PC-3 (cell line): ENCODE measurements around the gene ULK4. TPM values are rescaled to one million over a fixed set of nuclear protein-coding genes. Genes with fewer than 3 reads are reported as not detected.

Source experiments
- ATAC-seq: fragments of 200-7000 bp; cut with Tn5 transposase; 2 replicates; pipeline ENCODE4 v1.9.1; 2020; ENCODE audit warnings: mild to moderate bottlenecking, moderate library complexity
- BruUV-seq: library from RNA; stranded (reverse); fragments of 400-500 nt; replicated peaks from 2 replicates; lab custom pipeline; 2021; lab: Mats Ljungman, UMichigan
- CTCF ChIA-PET: fragments of 300-600 bp; sonication (Branson Sonifier 250); formaldehyde crosslinking; loops from one replicate; lab custom pipeline; 2022; ENCODE audit warnings: antibody characterized with exemption; lab: Charles Lee
- POLR2A ChIA-PET: fragments of 300-600 bp; sonication (Branson Sonifier 250); formaldehyde crosslinking; loops from one replicate; lab custom pipeline; 2022; ENCODE audit warnings: antibody characterized with exemption; ENCODE audit not compliant: unreplicated experiment; lab: Charles Lee
- DNase-seq: peaks from one replicate; pipeline ENCODE4 v3.0.0-alpha.2; 2015
- H2AFZ ChIP-seq: fragments of 300-600 bp; sonication (generic); 2 replicates; pipeline ENCODE4 v1.6.0; 2016; ENCODE audit warnings: antibody characterized with exemption, low read length
- H3F3A ChIP-seq: fragments of 300-600 bp; sonication (generic); one replicate; pipeline ENCODE4 v1.6.0; 2017; ENCODE audit warnings: antibody characterized with exemption, low read length, control low read depth, mild to moderate bottlenecking; ENCODE audit not compliant: unreplicated experiment
- H3K27ac ChIP-seq: fragments of 300-600 bp; sonication (generic); 2 replicates; pipeline ENCODE4 v1.5.1; 2016; ENCODE audit warnings: mild to moderate bottlenecking, low read length
- H3K27me3 ChIP-seq: fragments of 300-600 bp; sonication (generic); 2 replicates; pipeline ENCODE4 v1.6.1; 2016; ENCODE audit warnings: low read length, mixed read lengths
- H3K36me3 ChIP-seq: fragments of 300-600 bp; sonication (generic); 2 replicates; pipeline ENCODE4 v1.6.1; 2016; ENCODE audit warnings: low read depth, mixed run types, low read length, mixed read lengths
- H3K4me1 ChIP-seq: fragments of 300-600 bp; sonication (generic); 2 replicates; pipeline ENCODE4 v1.5.1; 2016; ENCODE audit warnings: low read length; ENCODE audit not compliant: insufficient read depth
- H3K4me2 ChIP-seq: fragments of 300-600 bp; sonication (generic); 2 replicates; pipeline ENCODE4 v1.6.0; 2016; ENCODE audit warnings: low read length
- H3K4me3 ChIP-seq: fragments of 300-600 bp; sonication (generic); 2 replicates; pipeline ENCODE4 v1.5.1; 2016; ENCODE audit warnings: mild to moderate bottlenecking, low read length, mixed read lengths
- H3K79me2 ChIP-seq: fragments of 300-600 bp; sonication (generic); 2 replicates; pipeline ENCODE4 v1.6.1; 2017; ENCODE audit warnings: low read length, mixed read lengths
- H3K9ac ChIP-seq: fragments of 300-600 bp; sonication (generic); 2 replicates; pipeline ENCODE4 v1.6.0; 2016; ENCODE audit warnings: mild to moderate bottlenecking, low read length
- H3K9me2 ChIP-seq: fragments of 300-600 bp; sonication (generic); replicated peaks from 2 replicates; pipeline ENCODE4 v1.6.1; 2016; ENCODE audit warnings: mixed run types, low read length, mixed read lengths
- H3K9me3 ChIP-seq: fragments of 300-600 bp; sonication (generic); 2 replicates; pipeline ENCODE4 v1.6.1; 2016; ENCODE audit warnings: low read length, mixed read lengths
- H4K20me1 ChIP-seq: fragments of 300-600 bp; sonication (generic); 2 replicates; pipeline ENCODE4 v1.6.1; 2016; ENCODE audit warnings: low read length, mixed read lengths
- CTCF ChIP-seq: fragments of 300-600 bp; sonication (generic); conservative IDR thresholded peaks from 2 replicates; pipeline ENCODE4 v1.5.1; 2017; ENCODE audit warnings: antibody characterized with exemption, low read depth, mild to moderate bottlenecking, low read length
- EZH2 ChIP-seq: fragments of 300-600 bp; sonication (generic); IDR thresholded peaks from one replicate; pipeline ENCODE4 v1.6.1; 2017; ENCODE audit warnings: antibody characterized with exemption, mild to moderate bottlenecking, low read length; ENCODE audit not compliant: unreplicated experiment
- EZH2phosphoT487 ChIP-seq: fragments of 300-600 bp; sonication (generic); IDR thresholded peaks from 2 replicates; pipeline ENCODE4 v1.6.1; 2018; ENCODE audit warnings: mild to moderate bottlenecking, antibody characterized with exemption, low read length, borderline replicate concordance
- intact Hi-C: fragments of 100-400 bp; cut with micrococcal nuclease; formaldehyde crosslinking; loops from 2 replicates; pipeline ENCODE4 v1.9.0; 2023
- total RNA-seq: library from RNA; depleted of rRNA; stranded (reverse); fragments of >200 nt; gene quantifications from 2 replicates; pipeline ENCODE4 v1.2.3, GENCODE V29; 2014

Gene ULK4
- total RNA-seq, 1 experiment from 2014 or later = 4.8 TPM

DNA sequence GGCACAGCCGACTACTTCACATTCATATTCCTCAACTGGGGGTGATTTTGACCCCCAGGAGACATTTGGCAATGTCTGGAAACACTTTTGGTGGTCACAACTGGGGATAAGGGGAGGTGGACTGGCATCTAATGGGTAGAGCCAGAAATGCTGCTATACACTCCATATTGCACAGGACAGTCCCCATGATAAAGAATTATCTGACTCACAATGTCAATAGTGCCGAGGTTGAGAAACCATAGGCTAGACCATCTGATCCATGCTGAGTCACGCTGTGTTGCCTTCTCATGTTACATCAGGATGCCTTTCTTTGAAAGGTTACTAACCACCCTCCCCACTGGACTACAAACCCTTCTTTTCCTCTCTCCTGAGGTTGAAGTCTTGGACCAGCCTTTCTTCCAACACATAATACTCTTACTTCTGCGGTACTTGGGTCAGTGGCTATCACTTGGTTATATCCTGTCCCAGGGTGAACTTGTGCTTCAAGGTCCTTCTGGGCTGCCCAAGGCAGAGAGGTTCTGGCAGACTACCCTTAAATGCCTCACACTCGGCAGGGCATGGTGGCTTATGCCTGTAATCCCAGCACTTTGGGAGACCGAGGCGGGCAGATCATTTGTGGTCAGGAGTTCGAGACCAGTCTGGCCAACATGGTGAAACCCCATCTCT, 693.8 kb downstream of the ULK4 start:
- H2AFZ ChIP-seq = peak overlapping the region; percentile 0; the same call in 1 of the 2 replicates

GRCh38 chr3:41265823-41266273, 696.1 kb downstream of the ULK4 start:
- ATAC-seq (no peak), DNase-seq (peak; percentile 59)
- H3K36me3 ChIP-seq = no peaks in the 10 kb centered on the region
- H3K9me2 ChIP-seq = no peaks in the 10 kb centered on the region
- no peaks in the 10 kb centered on the region for H3K9me3 ChIP-seq
- ChIA-PET POLR2A (no interaction called here), CTCF (interaction anchor here (0.6 kb wide), 1 partner anchor 214 kb away, joined by 4 read pairs; no protein-coding TSS in a partner anchor)
- no TSS peak for BruUV-seq
- H2AFZ ChIP-seq = no peak overlapping the region
- H3K27me3 ChIP-seq = no peaks in the 10 kb centered on the region
- no peaks in the 10 kb centered on the region for H3F3A ChIP-seq
- H3K4me1 ChIP-seq = peaks cover 36% of the 10 kb centered on the region
- no peak overlapping the region for H3K4me3 ChIP-seq
- H4K20me1 ChIP-seq = no peaks in the 10 kb centered on the region
- no peaks in the 10 kb centered on the region for H3K79me2 ChIP-seq
- H3K9ac ChIP-seq = no peak overlapping the region
- no peak overlapping the region for H3K27ac ChIP-seq
- no peak overlapping the region for H3K4me2 ChIP-seq
- intact Hi-C loops = loop anchor here (5.0 kb wide), 2 partner anchors 61 to 64 kb away; no protein-coding TSS in a partner anchor
- TF ChIP-seq EZH2 (no peak), EZH2phosphoT487 (no peak), CTCF (no peak)

More for the DNA sequence above, 693.8 kb downstream of the ULK4 start:
- no peaks in the 10 kb centered on the region for H3K27me3 ChIP-seq
- ChIA-PET CTCF (no interaction called here), POLR2A (interaction anchor here (0.6 kb wide), 2 partner anchors 69 to 811 kb away, joined by 3 to 5 read pairs; partner anchors contain the start of genes CTNNB1 and RPL14)
- TF ChIP-seq EZH2phosphoT487 (no peak), CTCF (no peak), EZH2 (no peak)
- no peaks in the 10 kb centered on the region for H4K20me1 ChIP-seq
- BruUV-seq = no TSS peak
- intact Hi-C loops = loop anchor here (5.0 kb wide), 2 partner anchors 59 to 66 kb away; no protein-coding TSS in a partner anchor
- H3F3A ChIP-seq = no peaks in the 10 kb centered on the region
- ATAC-seq (peak; percentile 98), DNase-seq (peak; percentile 99)
- no peaks in the 10 kb centered on the region for H3K79me2 ChIP-seq
- peaks cover 36% of the 10 kb centered on the region for H3K4me1 ChIP-seq
- peak overlapping the region; percentile 68 for H3K27ac ChIP-seq
- no peaks in the 10 kb centered on the region for H3K9me2 ChIP-seq
- no peak overlapping the region for H3K4me3 ChIP-seq
- H3K4me2 ChIP-seq = peak overlapping the region; percentile 48
- no peaks in the 10 kb centered on the region for H3K36me3 ChIP-seq
- H3K9me3 ChIP-seq = no peaks in the 10 kb centered on the region
- H3K9ac ChIP-seq = peak overlapping the region; percentile 19; the same call in 1 of the 2 replicates
